ENCODE results near the gene CELF3.
"Not testable (repeated sequence)": the region's sequence is repeated elsewhere in the genome, so short reads cannot be mapped to it uniquely, and the experiment has no call there.

The CELF3 gene

GRCh38 chr1:151693057-151693651, 23.4 kb downstream of the CELF3 start:
- no peak for DNase-seq

- DNase-seq: no peak
Observed at GRCh38 chr1:151692226-151692625, 24.4 kb downstream of the CELF3 start.

- DNase-seq: no peak
Observed at GRCh38 chr1:151689494-151689893, 27.1 kb downstream of the CELF3 start.

GRCh38 chr1:151686561-151686960, 30.0 kb downstream of the CELF3 start:
- DNase-seq: no peak

- DNase-seq: no peak
Observed at GRCh38 chr1:151684128-151684527, 32.5 kb downstream of the CELF3 start.

GRCh38 chr1:151682901-151683300, 33.7 kb downstream of the CELF3 start:
- DNase-seq: not testable (repeated sequence)

GRCh38 chr1:151681923-151682322, 34.7 kb downstream of the CELF3 start:
- DNase-seq: no peak

GRCh38 chr1:151680826-151681225, 35.8 kb downstream of the CELF3 start:
- DNase-seq: no peak

GRCh38 chr1:151680391-151680790, 36.2 kb downstream of the CELF3 start:
- DNase-seq: no peak

- DNase-seq: no peak
Observed at GRCh38 chr1:151673407-151673806, 43.2 kb downstream of the CELF3 start.

GRCh38 chr1:151670036-151670675, 46.4 kb downstream of the CELF3 start:
- not testable (repeated sequence) for DNase-seq

- DNase-seq: no peak
Observed at GRCh38 chr1:151668090-151668489, 48.5 kb downstream of the CELF3 start.

- no peak for DNase-seq
Observed at GRCh38 chr1:151661751-151662150, 54.9 kb downstream of the CELF3 start.

- no peak for DNase-seq
Observed at GRCh38 chr1:151655371-151655770, 61.2 kb downstream of the CELF3 start.

GRCh38 chr1:151653397-151653796, 63.2 kb downstream of the CELF3 start:
- no peak for DNase-seq

Data from stimulated activated naive CD4-positive, alpha-beta T cell treated with Interleukin-2 at 50 U/mL for 16 hours (primary cell).